ENCODE data around the gene TULP3.

Gene TULP3

GRCh38 chr12:2930865-2931264 lies 40.2 kb downstream of the TULP3 start:
- no peak for DNase-seq

- no peak for DNase-seq
Measured at GRCh38 chr12:2933586-2933985, 42.9 kb downstream of the TULP3 start.

- no peak for DNase-seq
Measured at GRCh38 chr12:2934371-2934770, 43.7 kb downstream of the TULP3 start.

- DNase-seq = no peak
Measured at GRCh38 chr12:2936301-2936700, 45.6 kb downstream of the TULP3 start.

GRCh38 chr12:2937500-2937899 lies 46.8 kb downstream of the TULP3 start:
- no peak for DNase-seq

- DNase-seq = no peak
Measured at GRCh38 chr12:2939191-2939590, 48.5 kb downstream of the TULP3 start.

- no peak for DNase-seq
Measured at GRCh38 chr12:2940564-2940963, 49.9 kb downstream of the TULP3 start.

- no peak for DNase-seq
Measured at GRCh38 chr12:2941524-2941923, 50.8 kb downstream of the TULP3 start.

GRCh38 chr12:2944401-2945047 lies 53.8 kb downstream of the TULP3 start:
- DNase-seq = peak; percentile 61

GRCh38 chr12:2949411-2949810 lies 58.7 kb downstream of the TULP3 start:
- DNase-seq = no peak

GRCh38 chr12:2955888-2956287 lies 65.2 kb downstream of the TULP3 start:
- DNase-seq = no peak

- DNase-seq = no peak
Measured at GRCh38 chr12:2957816-2958431, 67.2 kb downstream of the TULP3 start.

GRCh38 chr12:2958432-2959191 lies 67.9 kb downstream of the TULP3 start:
- no peak for DNase-seq

- no peak for DNase-seq
Measured at GRCh38 chr12:2959192-2959504, 68.5 kb downstream of the TULP3 start, which contains the start of gene TEAD4. Gene TEAD4 (plus strand): TSS chr12:2959397.

- peak; percentile 27 for DNase-seq
Measured at GRCh38 chr12:2959505-2960389, 69.1 kb downstream of the TULP3 start.

GRCh38 chr12:2960390-2960956 lies 69.8 kb downstream of the TULP3 start:
- no peak for DNase-seq

- DNase-seq = no peak
Measured at GRCh38 chr12:2960996-2961616, 70.4 kb downstream of the TULP3 start.

GRCh38 chr12:2961705-2962104 lies 71.0 kb downstream of the TULP3 start:
- no peak for DNase-seq

GRCh38 chr12:2963154-2963759 lies 72.6 kb downstream of the TULP3 start:
- no peak for DNase-seq

GRCh38 chr12:2963760-2964292 lies 73.1 kb downstream of the TULP3 start:
- DNase-seq = no peak

- no peak for DNase-seq
Measured at GRCh38 chr12:2967651-2968050, 77.0 kb downstream of the TULP3 start.

GRCh38 chr12:2970744-2971143 lies 80.1 kb downstream of the TULP3 start:
- no peak for DNase-seq

Data from activated CD4-positive, alpha-beta T cell treated with anti-CD3 and anti-CD28 coated beads, Interleukin-2, Interleukin-6, amounts not matched to agents 100 ng/mL and 50 ng/mL, durations not matched to agents 16 hours and 8 hours (primary cell).